NCI-H1092 (cell line): ENCODE measurements around the gene PCSK6.
"Not testable (repeated sequence)": the region's sequence is repeated elsewhere in the genome, so short reads cannot be mapped to it uniquely, and the experiment has no call there.

Experiments used
- DNase-seq: peaks from one replicate; lab custom pipeline; 2025; lab: John Stamatoyannopoulos, UW

The PCSK6 gene

GRCh38 chr15:101459579-101460300, 29.8 kb downstream of the PCSK6 start:
- no peak for DNase-seq

GRCh38 chr15:101458908-101459578, 30.5 kb downstream of the PCSK6 start:
- no peak for DNase-seq

- no peak for DNase-seq
Measured at GRCh38 chr15:101458158-101458900, 31.2 kb downstream of the PCSK6 start.

- no peak for DNase-seq
Measured at GRCh38 chr15:101457696-101458095, 31.8 kb downstream of the PCSK6 start.

GRCh38 chr15:101456057-101456739, 33.3 kb downstream of the PCSK6 start:
- DNase-seq: no peak

GRCh38 chr15:101455291-101456025, 34.0 kb downstream of the PCSK6 start:
- DNase-seq: no peak

GRCh38 chr15:101454781-101455180, 34.7 kb downstream of the PCSK6 start:
- DNase-seq: not testable (repeated sequence)

GRCh38 chr15:101454365-101454764, 35.1 kb downstream of the PCSK6 start:
- no peak for DNase-seq

GRCh38 chr15:101453123-101454120, 36.1 kb downstream of the PCSK6 start:
- DNase-seq: no peak

GRCh38 chr15:101452572-101452971, 36.9 kb downstream of the PCSK6 start:
- DNase-seq: no peak

GRCh38 chr15:101451846-101452245, 37.7 kb downstream of the PCSK6 start:
- no peak for DNase-seq

GRCh38 chr15:101451266-101451799, 38.2 kb downstream of the PCSK6 start:
- no peak for DNase-seq

GRCh38 chr15:101450403-101451265, 38.9 kb downstream of the PCSK6 start:
- DNase-seq: no peak

- no peak for DNase-seq
Measured at GRCh38 chr15:101449471-101450402, 39.8 kb downstream of the PCSK6 start.

- DNase-seq: no peak
Measured at GRCh38 chr15:101448336-101448735, 41.2 kb downstream of the PCSK6 start.

GRCh38 chr15:101447561-101448071, 41.9 kb downstream of the PCSK6 start:
- DNase-seq: no peak

GRCh38 chr15:101447168-101447533, 42.4 kb downstream of the PCSK6 start:
- no peak for DNase-seq
